HCT116 (cell line): ENCODE data around the gene HLA-DRB1. TPM values are rescaled to one million over a fixed set of nuclear protein-coding genes. Genes with fewer than 3 reads are reported as not detected.

ENCODE experiments used
- ATAC-seq: fragments of 200-7000 bp; cut with Tn5 transposase; 2 replicates; pipeline ENCODE4 v1.9.1; 2020; ENCODE audit warnings: mild to moderate bottlenecking, moderate library complexity
- BruUV-seq: library from RNA; stranded (reverse); fragments of 400-500 nt; replicated peaks from 2 replicates; lab custom pipeline; 2021; lab: Mats Ljungman, UMichigan
- CTCF ChIA-PET: fragments of 300-600 bp; sonication (Branson Sonifier 250); formaldehyde crosslinking; loops from one replicate; lab custom pipeline; 2021; ENCODE audit warnings: antibody characterized with exemption; lab: Charles Lee
- POLR2A ChIA-PET: fragments of 300-600, 350-600 bp; sonication (Branson Sonifier 250); formaldehyde crosslinking; loops from one replicate; lab custom pipeline; 2021; ENCODE audit warnings: antibody characterized with exemption; lab: Charles Lee
- RAD21 ChIA-PET, 2 experiments: fragments of 300-600 bp; sonication (Branson Sonifier 250); formaldehyde crosslinking; loops; one replicate each; lab custom pipeline; 2023; ENCODE audit warnings: low total read pairs in 2 of 2; ENCODE audit not compliant: uncharacterized antibody in 2 of 2, unreplicated experiment in 2 of 2, low non-redundant PET in 1 of 2; lab: Charles Lee
- DNase-seq: peaks from one replicate; pipeline ENCODE4 v3.0.0-alpha.2; 2010; ENCODE audit warnings: low read depth, low spot score
- H2AFZ ChIP-seq: fragments of 200-600 bp; shearing (Covaris generic), sonication (generic); 2 replicates; pipeline ENCODE4 v1.6.1; 2017; ENCODE audit warnings: low read depth, mixed run types, mixed read lengths, antibody characterized with exemption, low read length; ENCODE audit not compliant: poor library complexity, severe bottlenecking
- H3K27ac ChIP-seq: 2 replicates; pipeline ENCODE4 v1.5.1; 2012; ENCODE audit warnings: low read depth, low read length
- H3K27me3 ChIP-seq: fragments of 200-600 bp; sonication (generic); 2 replicates; pipeline ENCODE4 v1.6.1; 2016; ENCODE audit warnings: mixed run types, low read length, mixed read lengths; ENCODE audit not compliant: insufficient read depth
- H3K36me3 ChIP-seq, 2 experiments: fragments of 200-500 bp in 1 of 2; fragments of 200-600 bp in 1 of 2; sonication (Bioruptor generic) in 1 of 2; sonication (generic) in 1 of 2; 2 replicates each; pipeline versions ENCODE4 v1.5.1 to v1.6.1; 2014 to 2016; ENCODE audit warnings: low read length in 2 of 2, inconsistent platforms in 1 of 2, mixed read lengths in 1 of 2, mixed run types in 1 of 2; ENCODE audit not compliant: insufficient read depth in 2 of 2, control insufficient read depth in 1 of 2
- H3K4me1 ChIP-seq, 2 experiments: fragments of 200-600 bp in 1 of 2; sonication (generic) in 1 of 2; 2 replicates each; pipeline versions ENCODE4 v1.5.1 to v1.6.1; 2012 to 2017; ENCODE audit warnings: low read length in 2 of 2, inconsistent platforms in 1 of 2, mild to moderate bottlenecking in 1 of 2, mixed read lengths in 1 of 2, mixed run types in 1 of 2, moderate library complexity in 1 of 2; ENCODE audit not compliant: insufficient read depth in 2 of 2, control insufficient read depth in 1 of 2
- H3K4me2 ChIP-seq: fragments of 200-600 bp; sonication (generic); 2 replicates; pipeline ENCODE4 v1.6.1; 2017; ENCODE audit warnings: mixed run types, low read length, mixed read lengths
- H3K4me3 ChIP-seq, 2 experiments: fragments of 200-600 bp in 1 of 2; sonication (generic) in 1 of 2; replicated peaks in 1 of 2; 2 replicates each; pipeline ENCODE4 v1.5.1; 2011 to 2016; ENCODE audit warnings: low read length in 2 of 2, control low read depth in 1 of 2, low read depth in 1 of 2, mild to moderate bottlenecking in 1 of 2, mixed read lengths in 1 of 2, mixed run types in 1 of 2
- H3K79me2 ChIP-seq: fragments of 200-600 bp; sonication (generic); 2 replicates; pipeline ENCODE4 v1.6.1; 2017; ENCODE audit warnings: mild to moderate bottlenecking, mixed run types, low read length, moderate library complexity, mixed read lengths; ENCODE audit not compliant: insufficient read depth
- H3K9ac ChIP-seq: fragments of 200-600 bp; sonication (generic); 2 replicates; pipeline ENCODE4 v1.6.1; 2016; ENCODE audit warnings: low read length, mixed read lengths
- H3K9me2 ChIP-seq: fragments of 200-600 bp; sonication (generic), shearing (Covaris generic); 2 replicates; pipeline ENCODE4 v1.6.1; 2017; ENCODE audit warnings: mixed run types, mild to moderate bottlenecking, moderate library complexity; ENCODE audit not compliant: insufficient read depth
- H3K9me3 ChIP-seq, 2 experiments: fragments of 200-500 bp in 1 of 2; fragments of 200-600 bp in 1 of 2; sonication (Bioruptor generic) in 1 of 2; sonication (generic) in 1 of 2; 2 replicates each; pipeline ENCODE4 v1.6.1; 2014 to 2017; ENCODE audit warnings: low read length in 2 of 2, mixed read lengths in 2 of 2, inconsistent platforms in 1 of 2, low read depth in 1 of 2, mild to moderate bottlenecking in 1 of 2, mixed run types in 1 of 2, moderate library complexity in 1 of 2; ENCODE audit not compliant: control insufficient read depth in 1 of 2, insufficient read depth in 1 of 2
- H4K20me1 ChIP-seq: fragments of 200-600 bp; sonication (generic), shearing (Covaris generic); 2 replicates; pipeline ENCODE4 v1.6.1; 2017; ENCODE audit warnings: mixed run types, mild to moderate bottlenecking, moderate library complexity; ENCODE audit not compliant: insufficient read depth
- CBX3 ChIP-seq: IDR thresholded peaks from 2 replicates; pipeline ENCODE4 v1.6.1; 2012; ENCODE audit warnings: low read depth
- EGR1 ChIP-seq: IDR thresholded peaks from 2 replicates; pipeline ENCODE4 v1.6.1; 2012; ENCODE audit warnings: low read depth
- ELF1 ChIP-seq: IDR thresholded peaks from 2 replicates; pipeline ENCODE4 v1.6.1; 2012; ENCODE audit warnings: low read depth, borderline replicate concordance
- EZH2 ChIP-seq: fragments of 200-600 bp; sonication (generic); IDR thresholded peaks from 2 replicates; pipeline ENCODE4 v1.6.1; 2017; ENCODE audit warnings: antibody characterized with exemption, mixed run types
- EZH2phosphoT487 ChIP-seq: fragments of 200-600 bp; IDR thresholded peaks from 2 replicates; pipeline ENCODE4 v1.6.1; 2018; ENCODE audit warnings: antibody characterized with exemption, borderline replicate concordance
- FOSL1 ChIP-seq: IDR thresholded peaks from 2 replicates; pipeline ENCODE4 v1.6.1; 2012; ENCODE audit warnings: low read depth
- JUND ChIP-seq: IDR thresholded peaks from 2 replicates; pipeline ENCODE4 v1.6.1; 2012
- POLR2A ChIP-seq: IDR thresholded peaks from 2 replicates; pipeline ENCODE4 v1.7.0; 2011; ENCODE audit warnings: borderline replicate concordance; ENCODE audit not compliant: insufficient read depth, insufficient read length; ENCODE audit errors: extremely low read depth
- POLR2AphosphoS5 ChIP-seq: IDR thresholded peaks from 2 replicates; pipeline ENCODE4 v1.6.1; 2011; ENCODE audit warnings: mild to moderate bottlenecking, low read depth, low read length, moderate library complexity
- RAD21 ChIP-seq: IDR thresholded peaks from 2 replicates; pipeline ENCODE4 v1.6.1; 2012; ENCODE audit warnings: low read depth, mild to moderate bottlenecking
- SIN3A ChIP-seq: IDR thresholded peaks from 2 replicates; pipeline ENCODE4 v1.6.1; 2012; ENCODE audit warnings: low read depth
- SP1 ChIP-seq: IDR thresholded peaks from 2 replicates; pipeline ENCODE4 v1.6.1; 2012; ENCODE audit warnings: low read depth
- SRF ChIP-seq: IDR thresholded peaks from 2 replicates; pipeline ENCODE4 v1.6.1; 2012; ENCODE audit warnings: low read depth
- TCF7L2 ChIP-seq: IDR thresholded peaks from 2 replicates; pipeline ENCODE4 v1.7.0; 2011; ENCODE audit warnings: borderline replicate concordance, inconsistent platforms; ENCODE audit not compliant: insufficient read depth, insufficient read length; ENCODE audit errors: extremely low read depth
- YY1 ChIP-seq: IDR thresholded peaks from 2 replicates; pipeline ENCODE4 v1.6.1; 2011; ENCODE audit warnings: low read length, low read depth, moderate library complexity, mild to moderate bottlenecking; ENCODE audit not compliant: insufficient replicate concordance; ENCODE audit errors: extremely low read depth
- ZFX ChIP-seq: fragments of 450-650 bp; IDR thresholded peaks from 2 replicates; pipeline ENCODE4 v1.6.1; 2017
- ZNF274 ChIP-seq: fragments of 200-500 bp; sonication (Bioruptor generic); IDR thresholded peaks from 2 replicates; pipeline ENCODE4 v1.6.1; 2014; ENCODE audit warnings: mild to moderate bottlenecking, low read depth, low read length, inconsistent platforms
- intact Hi-C: fragments of 100-400 bp; cut with micrococcal nuclease; formaldehyde crosslinking; loops from 2 replicates; pipeline ENCODE4 v1.10.0; 2022
- total RNA-seq: library from RNA; stranded (reverse); gene quantifications from one replicate; pipeline ENCODE4 v1.2.1, GENCODE V29; 2021; ENCODE audit not compliant: unreplicated experiment
- TF ChIP-seq, protein P1 (sequence below): IDR thresholded peaks from 2 replicates; pipeline ENCODE4 v1.6.1; 2012
- TF ChIP-seq, protein P2 (sequence below): IDR thresholded peaks from 2 replicates; pipeline ENCODE4 v1.6.1; 2012; ENCODE audit warnings: low read depth
- TF ChIP-seq, protein P3 (sequence below), 3 experiments: fragments of 200-600 bp in 1 of 3; sonication (generic) in 1 of 3; IDR thresholded peaks in 2 of 3; conservative IDR thresholded peaks in 1 of 3; 2 replicates each; pipeline ENCODE4 v1.5.1; 2012 to 2017; ENCODE audit warnings: low read depth in 2 of 3, low read length in 2 of 3, antibody characterized with exemption in 1 of 3, borderline replicate concordance in 1 of 3, control low read depth in 1 of 3, mild to moderate bottlenecking in 1 of 3, mixed read lengths in 1 of 3, mixed run types in 1 of 3, moderate library complexity in 1 of 3; ENCODE audit not compliant: insufficient read depth in 1 of 3

Gene HLA-DRB1
- total RNA-seq, 1 experiment from 2014 or later, result 2.7 TPM

DNA sequence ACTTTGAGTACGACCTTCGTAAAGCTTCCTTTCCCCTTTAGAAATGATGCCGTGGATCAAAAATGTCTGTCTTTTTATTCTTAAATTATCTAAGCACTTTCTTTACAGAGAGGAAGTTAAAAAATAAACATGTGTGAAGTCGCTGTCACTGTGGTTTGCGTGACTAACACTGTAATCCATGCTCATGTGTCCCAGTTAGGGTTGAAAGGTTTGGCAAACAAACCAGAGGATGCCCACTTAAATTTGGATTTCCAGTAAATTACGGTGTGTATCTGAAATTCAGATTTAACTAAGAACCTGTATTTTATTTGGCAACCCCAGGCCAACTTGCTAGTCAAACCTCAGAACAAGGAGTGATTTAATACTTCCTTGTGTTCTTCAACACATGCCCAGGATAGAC, 21.1 kb downstream of the HLA-DRB1 start:
- no peaks in the 10 kb centered on the region for H3K79me2 ChIP-seq
- BruUV-seq, result no TSS peak
- ChIA-PET RAD21 (no interaction called here), CTCF (no interaction called here), POLR2A (no interaction called here)
- no peak overlapping the region for H3K9ac ChIP-seq
- TF ChIP-seq YY1 (no peak), CBX3 (no peak), ELF1 (no peak), ZFX (no peak), SRF (no peak), EGR1 (no peak), FOSL1 (no peak), EZH2 (no peak), EZH2phosphoT487 (no peak), POLR2AphosphoS5 (no peak), ZNF274 (no peak), SIN3A (no peak), RAD21 (no peak), JUND (no peak), POLR2A (no peak), TCF7L2 (no peak), SP1 (no peak)
- TF ChIP-seq, protein P1, sequence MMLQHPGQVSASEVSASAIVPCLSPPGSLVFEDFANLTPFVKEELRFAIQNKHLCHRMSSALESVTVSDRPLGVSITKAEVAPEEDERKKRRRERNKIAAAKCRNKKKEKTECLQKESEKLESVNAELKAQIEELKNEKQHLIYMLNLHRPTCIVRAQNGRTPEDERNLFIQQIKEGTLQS, result no peak
- TF ChIP-seq, protein P2, sequence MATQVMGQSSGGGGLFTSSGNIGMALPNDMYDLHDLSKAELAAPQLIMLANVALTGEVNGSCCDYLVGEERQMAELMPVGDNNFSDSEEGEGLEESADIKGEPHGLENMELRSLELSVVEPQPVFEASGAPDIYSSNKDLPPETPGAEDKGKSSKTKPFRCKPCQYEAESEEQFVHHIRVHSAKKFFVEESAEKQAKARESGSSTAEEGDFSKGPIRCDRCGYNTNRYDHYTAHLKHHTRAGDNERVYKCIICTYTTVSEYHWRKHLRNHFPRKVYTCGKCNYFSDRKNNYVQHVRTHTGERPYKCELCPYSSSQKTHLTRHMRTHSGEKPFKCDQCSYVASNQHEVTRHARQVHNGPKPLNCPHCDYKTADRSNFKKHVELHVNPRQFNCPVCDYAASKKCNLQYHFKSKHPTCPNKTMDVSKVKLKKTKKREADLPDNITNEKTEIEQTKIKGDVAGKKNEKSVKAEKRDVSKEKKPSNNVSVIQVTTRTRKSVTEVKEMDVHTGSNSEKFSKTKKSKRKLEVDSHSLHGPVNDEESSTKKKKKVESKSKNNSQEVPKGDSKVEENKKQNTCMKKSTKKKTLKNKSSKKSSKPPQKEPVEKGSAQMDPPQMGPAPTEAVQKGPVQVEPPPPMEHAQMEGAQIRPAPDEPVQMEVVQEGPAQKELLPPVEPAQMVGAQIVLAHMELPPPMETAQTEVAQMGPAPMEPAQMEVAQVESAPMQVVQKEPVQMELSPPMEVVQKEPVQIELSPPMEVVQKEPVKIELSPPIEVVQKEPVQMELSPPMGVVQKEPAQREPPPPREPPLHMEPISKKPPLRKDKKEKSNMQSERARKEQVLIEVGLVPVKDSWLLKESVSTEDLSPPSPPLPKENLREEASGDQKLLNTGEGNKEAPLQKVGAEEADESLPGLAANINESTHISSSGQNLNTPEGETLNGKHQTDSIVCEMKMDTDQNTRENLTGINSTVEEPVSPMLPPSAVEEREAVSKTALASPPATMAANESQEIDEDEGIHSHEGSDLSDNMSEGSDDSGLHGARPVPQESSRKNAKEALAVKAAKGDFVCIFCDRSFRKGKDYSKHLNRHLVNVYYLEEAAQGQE, result no peak
- TF ChIP-seq, protein P3, sequence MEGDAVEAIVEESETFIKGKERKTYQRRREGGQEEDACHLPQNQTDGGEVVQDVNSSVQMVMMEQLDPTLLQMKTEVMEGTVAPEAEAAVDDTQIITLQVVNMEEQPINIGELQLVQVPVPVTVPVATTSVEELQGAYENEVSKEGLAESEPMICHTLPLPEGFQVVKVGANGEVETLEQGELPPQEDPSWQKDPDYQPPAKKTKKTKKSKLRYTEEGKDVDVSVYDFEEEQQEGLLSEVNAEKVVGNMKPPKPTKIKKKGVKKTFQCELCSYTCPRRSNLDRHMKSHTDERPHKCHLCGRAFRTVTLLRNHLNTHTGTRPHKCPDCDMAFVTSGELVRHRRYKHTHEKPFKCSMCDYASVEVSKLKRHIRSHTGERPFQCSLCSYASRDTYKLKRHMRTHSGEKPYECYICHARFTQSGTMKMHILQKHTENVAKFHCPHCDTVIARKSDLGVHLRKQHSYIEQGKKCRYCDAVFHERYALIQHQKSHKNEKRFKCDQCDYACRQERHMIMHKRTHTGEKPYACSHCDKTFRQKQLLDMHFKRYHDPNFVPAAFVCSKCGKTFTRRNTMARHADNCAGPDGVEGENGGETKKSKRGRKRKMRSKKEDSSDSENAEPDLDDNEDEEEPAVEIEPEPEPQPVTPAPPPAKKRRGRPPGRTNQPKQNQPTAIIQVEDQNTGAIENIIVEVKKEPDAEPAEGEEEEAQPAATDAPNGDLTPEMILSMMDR (IDR thresholded peaks at IDR 0.05 in 2 of 3, conservative IDR thresholded peaks at IDR 0.05 in 1 of 3; ENCODE audit: borderline replicate concordance in 1 of 3, insufficient read depth in 1 of 3, low read depth in 2 of 3, low read length in 2 of 3), result no peak
- DNase-seq, result no peak
- no peak overlapping the region for H3K4me2 ChIP-seq
- H3K27me3 ChIP-seq, result no peaks in the 10 kb centered on the region
- no peaks in the 10 kb centered on the region for H3K4me1 ChIP-seq
- H3K27ac ChIP-seq, result no peak overlapping the region
- H4K20me1 ChIP-seq, result no peaks in the 10 kb centered on the region
- no peaks in the 10 kb centered on the region for H3K36me3 ChIP-seq
- ATAC-seq, result no peak
- no peak overlapping the region for H3K4me3 ChIP-seq
- no peaks in the 10 kb centered on the region for H3K9me2 ChIP-seq
- no peaks in the 10 kb centered on the region for H3K9me3 ChIP-seq
- no peak overlapping the region for H2AFZ ChIP-seq
- intact Hi-C loops, result no loop called here
